HAP-1 (cell line): ENCODE measurements around the gene SLC2A9.

Source experiments
- DNase-seq, 2 experiments: peaks; one replicate each; pipeline ENCODE4 v3.0.0-alpha.2; 2016 to 2020; ENCODE audit warnings: low spot score in 2 of 2
- H3K27me3 ChIP-seq: fragments of 250-450 bp; sonication (Bioruptor Pico); 2 replicates; pipeline ENCODE4 v1.5.1; 2020; ENCODE audit warnings: low read depth, mild to moderate bottlenecking, moderate library complexity
- H3K36me3 ChIP-seq: fragments of 250-450 bp; sonication (Bioruptor Pico); replicated peaks from 2 replicates; pipeline ENCODE4 v1.5.1; 2020; ENCODE audit warnings: mild to moderate bottlenecking
- H3K4me1 ChIP-seq: fragments of 250-450 bp; sonication (Bioruptor Pico); 2 replicates; pipeline ENCODE4 v1.5.1; 2020; ENCODE audit warnings: mild to moderate bottlenecking
- H3K4me3 ChIP-seq: fragments of 250-450 bp; sonication (Bioruptor Pico); 2 replicates; pipeline ENCODE4 v1.5.1; 2020; ENCODE audit warnings: mild to moderate bottlenecking, moderate library complexity
- H3K9me3 ChIP-seq: fragments of 250-450 bp; sonication (Bioruptor Pico); 2 replicates; pipeline ENCODE4 v1.5.1; 2020; ENCODE audit warnings: mild to moderate bottlenecking, moderate library complexity
- in situ Hi-C: fragments of 300-500 bp; cut with MboI; formaldehyde crosslinking; loops from 3 replicates; pipeline ENCODE4 v1.14.3; 2020; ENCODE audit warnings: low sequenced_read_pairs, inconsistent platforms, mixed read lengths

Gene SLC2A9

GRCh38 chr4:10022346-10023049, 1.2 kb upstream of the SLC2A9 start:
- no peak for DNase-seq
- Histone ChIP-seq H3K9me3 (no peaks in the 10 kb centered on the region), H3K4me1 (no peaks in the 10 kb centered on the region), H3K36me3 (no peaks in the 10 kb centered on the region), H3K27me3 (no peaks in the 10 kb centered on the region), H3K4me3 (no peak overlapping the region)
- in situ Hi-C loops = loop anchor here (25.0 kb wide), 1 partner anchor 485 kb away; no protein-coding TSS in a partner anchor

DNA sequence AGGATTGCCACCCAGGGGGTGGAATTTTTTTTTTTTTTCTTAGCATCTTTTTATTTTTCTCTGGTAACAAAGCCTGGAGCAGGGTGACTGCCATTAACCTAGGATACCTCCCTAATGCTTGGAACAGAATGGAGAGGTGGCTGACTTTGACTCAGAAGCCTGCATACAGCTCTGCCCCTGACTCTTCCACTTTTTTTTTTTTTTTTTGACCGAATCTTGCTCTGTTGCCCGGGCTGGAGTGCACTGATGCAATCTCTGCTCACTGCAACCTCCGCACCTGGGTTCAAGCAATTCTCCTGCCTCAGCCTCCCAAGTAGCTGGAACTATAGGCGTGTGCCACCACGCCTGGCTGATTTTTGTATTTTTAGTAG, 341 bp upstream of the SLC2A9 start:
- Histone ChIP-seq H3K36me3 (no peaks in the 10 kb centered on the region), H3K4me3 (no peak overlapping the region), H3K9me3 (no peaks in the 10 kb centered on the region), H3K4me1 (no peaks in the 10 kb centered on the region), H3K27me3 (no peaks in the 10 kb centered on the region)
- DNase-seq = no peak
- in situ Hi-C loops = loop anchor here (25.0 kb wide), 1 partner anchor 484 kb away; no protein-coding TSS in a partner anchor

GRCh38 chr4:10020106-10020505, 1.2 kb downstream of the SLC2A9 start:
- no peak for DNase-seq
- no peaks in the 10 kb centered on the region for H3K27me3 ChIP-seq
- no peaks in the 10 kb centered on the region for H3K9me3 ChIP-seq
- H3K4me1 ChIP-seq = no peaks in the 10 kb centered on the region
- no peaks in the 10 kb centered on the region for H3K36me3 ChIP-seq
- in situ Hi-C loops = loop anchor here (25.0 kb wide), 1 partner anchor 483 kb away; no protein-coding TSS in a partner anchor
- no peak overlapping the region for H3K4me3 ChIP-seq

GRCh38 chr4:10019521-10020051, 1.7 kb downstream of the SLC2A9 start:
- no peaks in the 10 kb centered on the region for H3K4me1 ChIP-seq
- DNase-seq = no peak
- H3K36me3 ChIP-seq = no peaks in the 10 kb centered on the region
- no peak overlapping the region for H3K4me3 ChIP-seq
- no peaks in the 10 kb centered on the region for H3K9me3 ChIP-seq
- no peaks in the 10 kb centered on the region for H3K27me3 ChIP-seq
- in situ Hi-C loops = loop anchor here (10.0 to 25.0 kb wide), 2 partner anchors 255 to 482 kb away; no protein-coding TSS in a partner anchor

GRCh38 chr4:10018818-10019461, 2.4 kb downstream of the SLC2A9 start:
- no peaks in the 10 kb centered on the region for H3K27me3 ChIP-seq
- in situ Hi-C loops = loop anchor here (10.0 to 25.0 kb wide), 2 partner anchors 254 to 482 kb away; no protein-coding TSS in a partner anchor
- H3K4me1 ChIP-seq = no peaks in the 10 kb centered on the region
- H3K9me3 ChIP-seq = no peaks in the 10 kb centered on the region
- H3K4me3 ChIP-seq = peak overlapping the region; percentile 23
- H3K36me3 ChIP-seq = no peaks in the 10 kb centered on the region
- peak; percentile 46 to 91 for DNase-seq

DNA sequence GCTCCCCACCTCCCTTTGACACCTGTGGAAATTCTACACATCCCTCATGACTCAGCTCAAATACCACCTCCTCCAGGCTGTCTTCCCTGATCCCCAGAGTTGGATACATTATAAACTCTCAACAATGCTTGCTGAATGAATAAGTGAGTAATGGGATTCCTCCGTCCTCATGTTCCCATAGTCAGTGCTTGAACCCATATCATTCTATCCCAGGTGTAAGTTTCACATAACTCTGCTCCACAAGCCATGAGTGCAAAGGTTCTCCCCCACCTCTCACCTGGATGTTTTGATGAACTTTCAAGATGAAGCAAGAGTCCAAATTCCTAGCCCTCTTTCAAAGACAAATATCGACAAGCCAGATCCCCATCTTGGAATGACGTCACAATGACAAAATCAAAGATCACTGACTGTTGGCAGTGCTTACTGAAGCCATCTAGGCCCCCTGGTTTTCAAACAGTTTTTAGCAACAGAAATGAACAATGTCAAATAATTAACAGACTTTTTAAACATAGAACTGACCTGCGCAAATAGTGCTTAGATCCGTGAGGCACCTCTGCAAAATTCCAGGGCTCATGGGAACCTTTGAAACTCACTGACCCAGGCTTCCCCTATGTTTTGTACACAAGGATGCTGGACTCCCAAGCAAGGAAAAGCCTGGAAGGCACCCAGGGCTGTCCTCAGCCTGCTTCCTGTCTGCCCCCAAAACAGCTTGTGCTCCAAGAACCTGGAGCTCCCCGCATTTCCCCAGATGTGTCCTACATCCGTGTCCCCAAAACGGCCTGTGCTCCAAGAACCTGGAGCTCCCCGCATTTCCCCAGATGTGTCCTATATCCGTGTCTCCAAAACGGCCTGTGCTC, 4.0 kb downstream of the SLC2A9 start:
- in situ Hi-C loops = loop anchor here (10.0 to 25.0 kb wide), 2 partner anchors 252 to 480 kb away; no protein-coding TSS in a partner anchor
- no peaks in the 10 kb centered on the region for H3K4me1 ChIP-seq
- DNase-seq = no peak
- no peak overlapping the region for H3K4me3 ChIP-seq
- no peaks in the 10 kb centered on the region for H3K9me3 ChIP-seq
- H3K27me3 ChIP-seq = no peaks in the 10 kb centered on the region
- no peaks in the 10 kb centered on the region for H3K36me3 ChIP-seq

DNA sequence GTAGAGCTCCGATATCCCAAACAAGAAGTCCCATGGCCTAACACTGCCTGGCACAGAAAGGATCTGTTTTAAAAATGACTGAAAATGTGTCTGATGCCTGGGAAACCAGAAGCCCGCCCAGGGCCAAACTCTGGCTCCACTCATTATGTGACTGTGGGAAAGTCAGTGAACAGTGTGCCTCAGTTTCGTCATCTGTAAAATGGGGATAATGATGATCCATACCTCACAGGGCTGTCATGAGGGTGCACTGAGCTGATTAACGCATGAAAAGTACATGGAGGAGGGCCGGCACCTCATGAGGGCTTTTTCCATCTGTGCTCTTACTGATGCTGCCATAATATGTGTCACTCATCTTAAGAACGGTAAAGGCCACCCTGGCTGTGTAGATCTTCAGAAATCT, 5.1 kb downstream of the SLC2A9 start:
- in situ Hi-C loops = loop anchor here (10.0 to 25.0 kb wide), 2 partner anchors 251 to 479 kb away; no protein-coding TSS in a partner anchor
- DNase-seq = no peak
- H3K36me3 ChIP-seq = no peaks in the 10 kb centered on the region
- H3K9me3 ChIP-seq = no peaks in the 10 kb centered on the region
- H3K4me1 ChIP-seq = no peaks in the 10 kb centered on the region
- H3K27me3 ChIP-seq = no peaks in the 10 kb centered on the region
- H3K4me3 ChIP-seq = no peak overlapping the region

DNA sequence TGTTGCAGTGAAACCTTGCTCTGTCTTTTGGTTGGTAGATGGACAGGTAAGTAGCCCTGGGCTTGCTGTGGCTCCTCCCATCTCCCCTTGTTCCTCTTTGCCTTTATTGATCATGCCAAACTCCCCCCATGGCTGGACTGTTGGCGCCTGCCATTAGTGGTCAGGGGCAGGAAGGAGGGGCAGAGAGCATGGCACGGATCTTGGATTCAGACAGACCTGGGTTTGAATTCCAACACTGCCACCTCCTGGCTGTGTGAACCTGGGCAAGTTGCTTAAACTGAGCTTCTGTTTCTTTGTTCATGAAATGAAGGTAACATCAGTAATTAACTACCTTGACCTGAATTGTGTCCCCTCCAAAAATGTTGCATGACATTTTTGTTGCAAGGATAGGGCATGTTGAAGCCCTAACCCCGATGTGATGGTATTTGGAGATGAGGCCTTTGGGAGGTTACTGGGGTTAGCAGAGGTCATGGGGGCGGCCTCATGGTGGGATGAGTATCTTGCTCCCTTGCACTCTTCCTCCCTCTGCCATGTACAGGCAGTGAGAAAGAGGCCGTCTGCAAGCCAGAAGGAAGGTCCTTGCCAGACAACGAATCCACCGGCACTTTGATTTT, 6.0 kb downstream of the SLC2A9 start:
- Histone ChIP-seq H3K4me1 (no peaks in the 10 kb centered on the region), H3K36me3 (no peaks in the 10 kb centered on the region), H3K4me3 (no peak overlapping the region), H3K27me3 (no peaks in the 10 kb centered on the region), H3K9me3 (no peaks in the 10 kb centered on the region)
- in situ Hi-C loops = loop anchor here (10.0 to 25.0 kb wide), 2 partner anchors 250 to 478 kb away; no protein-coding TSS in a partner anchor
- peak; percentile 19 to 59 for DNase-seq

- peak in 1 of 2 experiments; percentile 65 for DNase-seq
- H3K36me3 ChIP-seq = no peaks in the 10 kb centered on the region
- no peaks in the 10 kb centered on the region for H3K27me3 ChIP-seq
- no peaks in the 10 kb centered on the region for H3K4me1 ChIP-seq
- in situ Hi-C loops = loop anchor here (10.0 to 25.0 kb wide), 2 partner anchors 249 to 476 kb away; no protein-coding TSS in a partner anchor
- no peaks in the 10 kb centered on the region for H3K9me3 ChIP-seq
- H3K4me3 ChIP-seq = no peak overlapping the region
These were observed 7.6 kb downstream of the SLC2A9 start for GRCh38 chr4:10013722-10014121.

GRCh38 chr4:10011885-10012284, 9.4 kb downstream of the SLC2A9 start:
- Histone ChIP-seq H3K9me3 (no peaks in the 10 kb centered on the region), H3K36me3 (no peaks in the 10 kb centered on the region), H3K4me1 (no peaks in the 10 kb centered on the region), H3K4me3 (no peak overlapping the region), H3K27me3 (no peaks in the 10 kb centered on the region)
- no peak for DNase-seq
- in situ Hi-C loops = loop anchor here (10.0 to 25.0 kb wide), 2 partner anchors 247 to 475 kb away; no protein-coding TSS in a partner anchor

DNA sequence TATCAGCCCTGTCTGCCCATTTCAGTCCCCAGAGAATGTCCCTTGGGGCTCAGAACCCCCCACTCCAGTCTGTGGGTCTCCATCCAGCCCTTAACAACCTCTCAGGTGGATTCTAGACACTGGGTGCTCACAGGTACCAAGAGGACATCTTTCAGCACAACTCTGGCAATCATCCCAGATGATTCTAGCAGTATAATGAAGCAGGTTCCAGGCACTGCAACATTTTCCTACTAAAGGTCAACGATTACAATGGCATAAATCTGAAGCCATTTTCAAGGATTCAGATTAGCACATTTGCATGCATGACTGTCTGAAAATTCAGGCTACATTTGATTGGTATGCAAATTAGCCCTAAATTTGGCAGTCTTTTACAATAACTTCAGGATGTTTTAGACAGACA, 10.0 kb downstream of the SLC2A9 start:
- no peaks in the 10 kb centered on the region for H3K27me3 ChIP-seq
- in situ Hi-C loops = loop anchor here (10.0 to 25.0 kb wide), 2 partner anchors 246 to 474 kb away; no protein-coding TSS in a partner anchor
- no peak for DNase-seq
- H3K4me1 ChIP-seq = no peaks in the 10 kb centered on the region
- no peak overlapping the region for H3K4me3 ChIP-seq
- no peaks in the 10 kb centered on the region for H3K9me3 ChIP-seq
- H3K36me3 ChIP-seq = no peaks in the 10 kb centered on the region

DNA sequence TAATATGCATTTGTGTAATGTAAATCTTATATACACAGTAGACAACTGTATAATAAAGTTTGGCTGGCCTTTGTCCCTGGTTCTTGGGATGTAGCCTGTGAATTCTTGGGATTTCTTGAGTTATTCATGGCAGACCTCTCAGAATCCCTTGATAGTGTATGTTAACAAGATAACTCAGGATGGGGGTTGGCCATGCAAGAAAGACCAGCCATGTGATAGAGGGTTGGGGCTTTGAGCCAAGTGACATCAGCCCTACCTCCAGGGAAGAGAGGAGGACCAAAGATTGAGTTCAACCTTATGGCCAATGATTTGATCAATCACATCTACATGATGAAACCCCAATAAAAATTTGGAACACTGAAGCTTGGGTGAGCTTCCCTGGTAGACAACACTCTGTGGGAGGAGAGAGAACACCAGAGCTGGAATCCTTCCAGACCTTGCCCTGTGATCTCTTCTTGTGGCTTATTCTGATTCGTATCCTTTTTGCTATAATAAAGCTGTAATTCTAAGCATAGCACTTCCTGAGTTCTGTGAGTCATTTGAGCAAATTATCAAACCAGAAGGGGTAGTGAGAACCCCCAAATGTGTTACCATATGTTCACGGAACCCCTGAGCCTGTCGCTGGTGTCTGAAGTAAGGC, 11.3 kb downstream of the SLC2A9 start:
- Histone ChIP-seq H3K27me3 (no peaks in the 10 kb centered on the region), H3K9me3 (no peaks in the 10 kb centered on the region), H3K4me3 (no peak overlapping the region), H3K4me1 (no peaks in the 10 kb centered on the region), H3K36me3 (no peaks in the 10 kb centered on the region)
- no peak for DNase-seq
- in situ Hi-C loops = loop anchor here (10.0 to 25.0 kb wide), 2 partner anchors 245 to 473 kb away; no protein-coding TSS in a partner anchor
